GM18507 (cell line): ENCODE measurements around the gene PIGC.
A peak's percentile ranks its signal among the peaks of the same experiment; 100 is the strongest.

Experiments used
- DNase-seq: peaks from one replicate; pipeline ENCODE4 v3.0.0; 2011; ENCODE audit warnings: low read depth; ENCODE audit not compliant: insufficient read length; ENCODE audit errors: extremely low spot score
- FAIRE-seq: peaks from 2 replicates; lab custom pipeline; 2011; peaks lifted over from hg19 to GRCh38; lab: Jason Lieb, UNC

Gene PIGC

GRCh38 chr1:172468296-172468695 lies 24.4 kb upstream of the PIGC start:
- DNase-seq (no peak), FAIRE-seq (no peak)

GRCh38 chr1:172467446-172467845 lies 23.6 kb upstream of the PIGC start:
- no peak for FAIRE-seq
- DNase-seq: no peak

- no peak for DNase-seq
- no peak for FAIRE-seq
Measured at GRCh38 chr1:172466795-172467407, 23.0 kb upstream of the PIGC start.

- FAIRE-seq (no peak), DNase-seq (no peak)
Measured at GRCh38 chr1:172465617-172466016, 21.7 kb upstream of the PIGC start.

- FAIRE-seq: no peak
- DNase-seq: no peak
Measured at GRCh38 chr1:172460887-172461315, 17.0 kb upstream of the PIGC start.

GRCh38 chr1:172460177-172460576 lies 16.3 kb upstream of the PIGC start:
- DNase-seq (no peak), FAIRE-seq (no peak)

GRCh38 chr1:172457479-172458130 lies 13.7 kb upstream of the PIGC start:
- FAIRE-seq (no peak), DNase-seq (no peak)

- no peak for DNase-seq
- no peak for FAIRE-seq
Measured at GRCh38 chr1:172456344-172456769, 12.5 kb upstream of the PIGC start.

GRCh38 chr1:172455451-172455850 lies 11.6 kb upstream of the PIGC start:
- FAIRE-seq (no peak), DNase-seq (no peak)

- DNase-seq: no peak
- FAIRE-seq: no peak
Measured at GRCh38 chr1:172453607-172454006, 9.7 kb upstream of the PIGC start.

- DNase-seq (no peak), FAIRE-seq (no peak)
Measured at GRCh38 chr1:172453153-172453545, 9.3 kb upstream of the PIGC start.

- no peak for DNase-seq
- no peak for FAIRE-seq
Measured at GRCh38 chr1:172452536-172453152, 8.8 kb upstream of the PIGC start.

GRCh38 chr1:172451002-172451443 lies 7.2 kb upstream of the PIGC start:
- DNase-seq (no peak), FAIRE-seq (no peak)

GRCh38 chr1:172450524-172450885 lies 6.6 kb upstream of the PIGC start:
- FAIRE-seq (no peak), DNase-seq (no peak)

- DNase-seq: peak; percentile 51
- FAIRE-seq: peak; percentile 62
Measured at GRCh38 chr1:172449585-172450523, 6.0 kb upstream of the PIGC start.

- DNase-seq: no peak
- no peak for FAIRE-seq
Measured at GRCh38 chr1:172448995-172449584, 5.2 kb upstream of the PIGC start.

- DNase-seq: no peak
- FAIRE-seq: no peak
Measured at GRCh38 chr1:172447641-172448040, 3.8 kb upstream of the PIGC start.

GRCh38 chr1:172446547-172446946 lies 2.7 kb upstream of the PIGC start:
- FAIRE-seq (no peak), DNase-seq (no peak)

GRCh38 chr1:172442843-172443565 lies 865 bp downstream of the PIGC start:
- FAIRE-seq: no peak
- DNase-seq: no peak
